Tibial nerve (tissue), 4 donors: ENCODE measurements around the gene ASCL2. TPM values are rescaled to one million over a fixed set of nuclear protein-coding genes. Genes with fewer than 3 reads are reported as not detected.

Experiments used
- DNase-seq, 2 donors: peaks; one replicate each; pipeline ENCODE4 v3.0.0-alpha.2; 2019; ENCODE audit warnings: low spot score in 2 of 2
- H3K27ac ChIP-seq, 4 donors: fragments of 200-600 bp; sonication (generic) in 3 of 4; one replicate each; pipeline ENCODE4 v1.5.1; 2017 to 2019; ENCODE audit warnings: mild to moderate bottlenecking in 1 of 4
- H3K27me3 ChIP-seq, 2 donors: fragments of 200-600 bp; sonication (generic) in 1 of 2; one replicate each; pipeline versions ENCODE4 v1.5.1 to v1.6.0; 2017 to 2019
- H3K36me3 ChIP-seq, 3 donors: fragments of 200-600 bp; sonication (generic); one replicate each; pipeline ENCODE4 v1.5.1; 2018 to 2019
- H3K4me1 ChIP-seq, 4 donors: fragments of 200-600 bp; sonication (generic) in 3 of 4; one replicate each; pipeline ENCODE4 v1.5.1; 2017 to 2019
- H3K4me3 ChIP-seq, 4 donors: fragments of 200-600 bp; sonication (generic) in 3 of 4; one replicate each; pipeline ENCODE4 v1.5.1; 2017 to 2019; ENCODE audit warnings: mild to moderate bottlenecking in 1 of 4, moderate library complexity in 1 of 4
- H3K9me3 ChIP-seq, 4 donors: fragments of 200-600 bp; sonication (generic) in 3 of 4; one replicate each; pipeline ENCODE4 v1.5.1; 2017 to 2019
- CTCF ChIP-seq, 5 experiments: fragments of 200-600 bp in 3 of 5; fragments of 450-650 bp in 2 of 5; sonication (generic) in 3 of 5; IDR thresholded peaks; one replicate each; pipeline ENCODE4 v1.5.1; 2016 to 2019; ENCODE audit warnings: antibody characterized with exemption in 5 of 5, mild to moderate bottlenecking in 3 of 5, moderate library complexity in 2 of 5
- EP300 ChIP-seq, 2 donors: sonication (generic); formaldehyde crosslinking; IDR thresholded peaks; one replicate each; pipeline ENCODE4 v1.6.1; 2017; ENCODE audit warnings: antibody characterized with exemption in 2 of 2, mild to moderate bottlenecking in 1 of 2
- POLR2A ChIP-seq, 2 donors: fragments of 450-650 bp; IDR thresholded peaks; one replicate each; pipeline ENCODE4 v1.6.1; 2017; ENCODE audit warnings: antibody characterized with exemption in 2 of 2, mild to moderate bottlenecking in 2 of 2, moderate library complexity in 2 of 2
- WGBS, 2 donors: methylation state at CpG; one replicate each; pipeline ENCODE4 v1.1.5; 2018; 5-methylcytosine and 5-hydroxymethylcytosine counted together
- total RNA-seq, 4 donors: library from RNA; depleted of rRNA; stranded (reverse); fragments of >200 nt; gene quantifications; one replicate each; pipeline ENCODE4 v1.1.0, GENCODE V29; 2016

The ASCL2 gene
- total RNA-seq, 4 donors from 2014 or later: 0.66 to 4.1 (median 3.0) TPM

- WGBS, 2 donors: 60 to 68% methylated on average over 9 to 16 of the region's 21 CpGs
- H3K4me3 ChIP-seq: no peak overlapping the region
- H3K36me3 ChIP-seq: no peaks in the 10 kb centered on the region
- no peak for TF ChIP-seq EP300 (IDR thresholded peaks at IDR 0.05)
- no peak for TF ChIP-seq CTCF (IDR thresholded peaks at IDR 0.05)
- TF ChIP-seq POLR2A (IDR thresholded peaks at IDR 0.05): no peak
- H3K27me3 ChIP-seq: no peaks in the 10 kb centered on the region
- H3K4me1 ChIP-seq: peaks cover 0 to 74% (median 49%) of the 10 kb centered on the region in 4 donors
- no peaks in the 10 kb centered on the region for H3K9me3 ChIP-seq
- DNase-seq: no peak
- peak overlapping the region; percentile 26 to 96 (median 87) for H3K27ac ChIP-seq
Measured at GRCh38 chr11:2311353-2312133, 41.2 kb upstream of the ASCL2 start.

GRCh38 chr11:2310786-2311352 is 40.5 kb upstream of the ASCL2 start:
- H3K4me1 ChIP-seq: peaks cover 0 to 78% (median 56%) of the 10 kb centered on the region in 4 donors
- no peak for DNase-seq

GRCh38 chr11:2310073-2310785 is 39.8 kb upstream of the ASCL2 start:
- Histone ChIP-seq H3K4me3 (no peak overlapping the region), H3K27me3 (no peaks in the 10 kb centered on the region), H3K9me3 (no peaks in the 10 kb centered on the region), H3K27ac (peak overlapping the region in 3 of 4 donors; percentile 26 to 96 (median 88)), H3K36me3 (no peaks in the 10 kb centered on the region), H3K4me1 (peaks cover 0 to 78% (median 62%) of the 10 kb centered on the region in 4 donors)
- WGBS, 2 donors: 71% methylated on average over 13 to 14 of the region's 16 CpGs
- TF ChIP-seq EP300 (IDR thresholded peaks at IDR 0.05): no peak
- TF ChIP-seq POLR2A (IDR thresholded peaks at IDR 0.05): no peak
- no peak for TF ChIP-seq CTCF (IDR thresholded peaks at IDR 0.05)
- no peak for DNase-seq

More at GRCh38 chr11:2310786-2311352, 40.5 kb upstream of the ASCL2 start:
- H3K27ac ChIP-seq: peak overlapping the region; percentile 26 to 96 (median 87)
- H3K9me3 ChIP-seq: no peaks in the 10 kb centered on the region
- no peaks in the 10 kb centered on the region for H3K36me3 ChIP-seq
- WGBS, 2 donors: 71 to 76% methylated on average over 12 to 15 of the region's 16 CpGs
- no peaks in the 10 kb centered on the region for H3K27me3 ChIP-seq
- no peak for TF ChIP-seq CTCF (IDR thresholded peaks at IDR 0.05)
- no peak overlapping the region for H3K4me3 ChIP-seq

- Histone ChIP-seq H3K36me3 (no peaks in the 10 kb centered on the region), H3K4me3 (no peak overlapping the region), H3K4me1 (peaks cover 0 to 78% (median 64%) of the 10 kb centered on the region in 4 donors), H3K9me3 (no peaks in the 10 kb centered on the region), H3K27me3 (no peaks in the 10 kb centered on the region), H3K27ac (peak overlapping the region in 2 of 4 donors; percentile 88 to 96)
- WGBS, 2 donors: 66 to 75% methylated on average over 11 to 14 of the region's 19 CpGs
- no peak for DNase-seq
- TF ChIP-seq CTCF (IDR thresholded peaks at IDR 0.05) (no peak), EP300 (IDR thresholded peaks at IDR 0.05) (no peak), POLR2A (IDR thresholded peaks at IDR 0.05) (no peak)
Measured at GRCh38 chr11:2309251-2310072, 39.1 kb upstream of the ASCL2 start.
